Erythroblast (primary cell): ENCODE data around the gene SLC12A2.

Source experiments
- GATA1 ChIP-seq: IDR thresholded peaks from 2 replicates; pipeline ENCODE4 v1.6.1; 2011; ENCODE audit warnings: low read depth, mild to moderate bottlenecking, control low read depth, low read length, moderate library complexity
- POLR2A ChIP-seq: IDR thresholded peaks from 2 replicates; pipeline ENCODE4 v1.6.1; 2011; ENCODE audit warnings: mild to moderate bottlenecking, low read length

DNA sequence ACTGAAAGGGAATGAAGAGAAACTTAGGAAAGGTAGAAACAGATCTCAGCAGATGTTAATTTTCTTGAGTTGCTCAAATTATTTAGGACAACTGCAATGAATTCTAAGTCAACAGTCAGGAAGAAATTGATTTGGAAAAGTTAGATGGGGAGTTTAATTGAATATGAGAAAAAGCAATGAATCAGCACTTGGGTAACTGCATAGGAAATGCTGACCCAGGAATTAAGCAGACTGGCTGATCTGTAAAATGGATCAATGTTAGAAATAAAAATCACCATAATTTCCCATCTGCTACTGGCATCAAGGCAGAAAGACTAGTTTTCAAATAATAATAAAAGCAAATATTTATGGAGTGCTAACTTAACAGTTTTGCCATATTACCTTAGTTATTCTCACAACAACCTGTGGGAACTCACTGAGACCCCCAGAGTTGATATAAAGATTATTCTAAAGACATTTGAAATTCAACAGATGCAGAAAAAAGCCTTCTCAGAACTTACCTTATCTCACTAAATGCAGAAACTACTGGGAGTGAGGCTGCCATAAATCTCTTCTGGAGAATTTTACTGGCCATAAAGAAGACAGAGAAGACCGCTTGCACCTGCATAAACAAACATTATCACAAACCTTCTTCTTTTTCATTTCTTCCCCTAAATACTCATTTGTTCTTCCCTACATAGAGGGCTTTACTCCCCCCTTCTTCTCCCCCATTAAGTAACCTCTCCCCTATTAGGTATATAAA is 22.8 kb upstream of the SLC12A2 start:
- TF ChIP-seq POLR2A (no peak), GATA1 (no peak)
